ENCODE results near the gene NUPR2.
"Not testable (repeated sequence)": the region's sequence is repeated elsewhere in the genome, so short reads cannot be mapped to it uniquely, and the experiment has no call there.

Gene NUPR2

GRCh38 chr7:56115852-56116538 lies at the start of gene NUPR2:
Gene NUPR2, minus strand, starts transcription at chr7:56116417. Its CDS starts 103 bp downstream, at chr7:56116314.
- no peak for DNase-seq (ENCODE audit: low read depth)

- DNase-seq (ENCODE audit: low read depth): no peak
Measured at GRCh38 chr7:56157238-56157790, 41.1 kb upstream of the NUPR2 start.

- not testable (repeated sequence) for DNase-seq (ENCODE audit: low read depth)
Measured at GRCh38 chr7:56131062-56131461, 14.8 kb upstream of the NUPR2 start.

GRCh38 chr7:56127241-56127975 lies 11.2 kb upstream of the NUPR2 start:
- no peak for DNase-seq (ENCODE audit: low read depth)

- DNase-seq (ENCODE audit: low read depth): no peak
Measured at GRCh38 chr7:56125831-56126230, 9.6 kb upstream of the NUPR2 start.

GRCh38 chr7:56124981-56125380 lies 8.8 kb upstream of the NUPR2 start:
- no peak for DNase-seq (ENCODE audit: low read depth)

- no peak for DNase-seq (ENCODE audit: low read depth)
Measured at GRCh38 chr7:56121440-56121839, 5.2 kb upstream of the NUPR2 start.

- DNase-seq (ENCODE audit: low read depth): not testable (repeated sequence)
Measured at GRCh38 chr7:56112244-56112643, 4.0 kb downstream of the NUPR2 start.

- DNase-seq (ENCODE audit: low read depth): no peak
Measured at GRCh38 chr7:56110611-56111010, 5.6 kb downstream of the NUPR2 start.

- DNase-seq (ENCODE audit: low read depth): no peak
Measured at GRCh38 chr7:56107954-56108258, 8.3 kb downstream of the NUPR2 start.

GRCh38 chr7:56106108-56107073 lies 9.8 kb downstream of the NUPR2 start, which contains the start of gene CHCHD2:
Gene CHCHD2, minus strand, starts transcription at chr7:56106476. Its CDS starts 63 bp downstream, at chr7:56106413.
- peak; percentile 90 for DNase-seq (ENCODE audit: low read depth)

- DNase-seq (ENCODE audit: low read depth): no peak
Measured at GRCh38 chr7:56105508-56105907, 10.7 kb downstream of the NUPR2 start.

- DNase-seq (ENCODE audit: low read depth): not testable (repeated sequence)
Measured at GRCh38 chr7:56104138-56104537, 12.1 kb downstream of the NUPR2 start.

GRCh38 chr7:56099653-56100052 lies 16.6 kb downstream of the NUPR2 start:
- no peak for DNase-seq (ENCODE audit: low read depth)

- DNase-seq (ENCODE audit: low read depth): not testable (repeated sequence)
Measured at GRCh38 chr7:56098187-56099008, 17.8 kb downstream of the NUPR2 start.

GRCh38 chr7:56097700-56098099 lies 18.5 kb downstream of the NUPR2 start:
- no peak for DNase-seq (ENCODE audit: low read depth)

- no peak for DNase-seq (ENCODE audit: low read depth)
Measured at GRCh38 chr7:56092789-56093531, 23.3 kb downstream of the NUPR2 start, which contains the start of gene PHKG1. Gene PHKG1, minus strand, starts transcription at chr7:56092952. Its CDS starts 4,011 bp downstream, at chr7:56088941.

- not testable (repeated sequence) for DNase-seq (ENCODE audit: low read depth)
Measured at GRCh38 chr7:56092388-56092787, 23.8 kb downstream of the NUPR2 start.

GRCh38 chr7:56091591-56091990 lies 24.6 kb downstream of the NUPR2 start:
- no peak for DNase-seq (ENCODE audit: low read depth)

GRCh38 chr7:56087445-56087844 lies 28.8 kb downstream of the NUPR2 start:
- no peak for DNase-seq (ENCODE audit: low read depth)

Measured in activated T-cell treated with anti-CD3 and anti-CD28 coated beads for 48 hours (primary cell).